ENCODE results near the gene ABCA10.
"Not testable (repeated sequence)": the region's sequence is repeated elsewhere in the genome, so short reads cannot be mapped to it uniquely, and the experiment has no call there.

ABCA10 gene

DNA sequence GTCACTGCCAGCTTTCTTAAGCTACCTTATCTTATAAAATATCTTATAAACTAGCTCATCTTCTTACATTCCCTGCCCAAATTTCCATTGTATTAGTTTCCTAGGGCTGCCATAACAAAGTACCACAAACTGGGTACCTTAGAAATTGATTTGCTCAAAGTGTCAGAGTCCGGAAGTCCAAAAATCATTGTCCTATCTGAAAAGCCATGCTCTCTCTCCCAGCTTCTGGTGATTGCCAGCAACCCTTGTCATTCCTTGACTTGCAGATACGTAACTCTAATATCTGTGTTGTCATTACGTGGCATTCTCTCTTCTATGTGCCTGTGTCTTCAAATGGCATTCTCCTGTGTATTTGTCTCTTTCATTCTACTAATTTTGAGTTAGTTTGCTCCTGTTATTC is 2.3 kb upstream of the ABCA10 start:
- no peak for DNase-seq (ENCODE audit: low read depth)

DNA sequence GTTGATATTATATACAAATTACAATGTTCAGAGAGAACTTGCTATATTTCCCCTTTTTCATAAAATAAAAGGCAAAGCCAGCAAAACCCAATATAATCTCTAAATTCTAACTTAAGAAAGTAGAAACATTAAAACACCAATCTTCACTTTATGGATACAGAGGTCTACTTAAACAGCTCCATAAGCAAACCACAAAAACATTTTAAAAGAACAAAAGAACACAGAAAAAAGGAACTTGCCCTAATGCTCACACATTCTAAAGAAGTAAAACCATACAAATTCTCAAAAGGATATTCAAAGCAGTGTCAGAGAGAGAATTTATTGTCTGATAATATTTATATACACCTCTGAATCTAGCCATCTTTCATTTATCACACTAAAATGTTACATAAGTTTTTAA is 606 bp downstream of the ABCA10 start:
- no peak for DNase-seq (ENCODE audit: low read depth)

DNA sequence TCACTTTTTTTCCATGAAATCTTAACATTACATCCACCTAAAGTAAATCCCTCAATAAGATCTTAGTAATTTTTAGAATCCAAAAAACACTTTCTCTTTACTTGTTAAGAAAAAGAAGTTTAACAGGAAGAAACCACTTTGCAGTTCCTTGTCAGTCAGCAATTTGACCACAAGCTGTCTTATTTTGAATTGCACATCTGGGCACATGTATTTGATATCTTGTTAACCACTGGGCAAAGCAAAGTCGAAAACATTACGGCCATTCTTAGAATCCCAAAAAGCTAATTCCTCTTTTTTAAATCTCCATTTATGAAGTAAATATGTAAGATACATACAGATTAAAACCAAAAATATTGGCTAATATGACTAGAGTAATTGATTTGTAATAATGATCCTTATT is 1.1 kb downstream of the ABCA10 start:
- no peak for DNase-seq (ENCODE audit: low read depth)

DNA sequence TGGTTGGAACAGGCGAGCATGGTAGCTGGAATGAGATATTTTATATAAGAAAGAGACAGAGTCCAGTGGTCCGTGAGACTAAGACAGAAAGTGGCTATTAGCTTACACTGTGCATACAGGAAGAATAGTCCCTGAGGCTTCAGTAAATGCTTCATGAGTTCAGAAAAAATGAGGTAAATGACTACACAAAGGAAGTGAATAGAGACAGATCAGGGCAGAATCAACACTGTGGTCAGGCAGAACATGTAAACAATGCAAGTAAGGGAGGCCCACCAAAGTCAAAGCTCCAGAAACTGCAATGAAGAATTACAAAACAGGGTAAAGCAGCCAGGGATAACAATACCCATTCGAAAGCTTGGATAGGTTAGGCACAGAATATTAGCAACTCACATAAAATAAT is 4.8 kb downstream of the ABCA10 start:
- peak; percentile 65 for DNase-seq (ENCODE audit: low read depth)

DNA sequence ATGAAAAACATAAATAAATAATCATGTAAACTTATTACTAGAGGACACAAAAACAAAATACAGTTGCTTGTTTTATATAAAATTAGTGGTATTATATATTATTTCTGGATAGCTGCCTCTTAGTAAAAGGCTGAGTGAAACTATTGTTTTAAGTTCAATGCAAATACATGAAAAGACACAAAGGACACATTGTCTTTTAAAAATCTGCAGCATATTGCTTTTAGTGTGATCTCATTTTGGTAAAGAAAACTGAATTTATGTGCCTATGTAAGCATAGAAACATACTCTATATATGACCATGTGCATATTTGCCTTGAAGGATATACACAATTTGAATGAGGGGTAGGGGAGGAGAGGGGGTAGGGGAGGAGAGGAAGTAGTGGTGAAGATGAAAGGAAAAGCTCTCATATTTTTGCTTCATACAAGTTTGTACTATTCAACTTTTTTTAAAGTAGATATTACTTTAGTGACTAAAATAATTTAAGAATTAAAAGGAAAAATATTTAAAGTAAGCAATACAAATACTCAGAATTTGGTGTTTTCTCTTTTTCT is 5.8 kb downstream of the ABCA10 start:
- DNase-seq (ENCODE audit: low read depth): no peak

DNA sequence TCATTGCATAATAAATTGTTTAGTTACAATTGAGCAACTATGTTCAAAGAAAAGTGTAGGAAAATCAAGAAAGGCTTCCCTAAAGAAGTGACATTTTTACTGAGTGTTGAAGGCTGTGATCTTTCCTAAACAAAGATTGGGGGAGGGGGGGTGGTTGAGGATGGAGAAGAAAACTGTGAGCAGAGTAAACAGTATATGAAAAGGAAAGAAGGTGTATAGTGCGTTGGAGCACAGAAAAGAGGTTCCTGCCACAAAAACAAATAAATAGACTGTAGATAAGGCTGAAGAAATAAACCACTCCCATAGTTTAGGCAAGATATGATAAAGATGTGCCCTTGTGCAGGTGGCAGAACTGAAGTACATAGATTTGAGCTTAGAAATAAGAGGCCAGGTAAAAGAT is 8.5 kb downstream of the ABCA10 start:
- DNase-seq (ENCODE audit: low read depth): no peak

DNA sequence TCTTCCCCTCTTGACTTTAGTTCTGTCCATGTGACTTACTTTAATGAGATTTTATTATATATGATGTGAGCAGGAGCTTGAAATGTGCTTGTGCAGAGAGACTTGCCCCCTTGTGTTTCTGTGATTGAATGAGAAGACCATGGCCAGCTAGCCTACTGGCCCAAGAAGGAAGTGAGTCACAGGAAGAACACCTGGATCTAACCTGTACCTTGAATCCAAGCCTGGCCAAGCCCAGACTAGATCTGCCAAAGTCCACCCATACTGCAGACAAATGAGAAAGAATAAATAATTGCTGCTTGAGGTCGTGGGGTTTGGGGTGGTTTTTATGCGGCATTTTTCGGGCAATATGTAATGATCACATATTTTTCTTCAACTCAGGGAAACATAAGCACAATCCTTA is 9.6 kb downstream of the ABCA10 start:
- DNase-seq (ENCODE audit: low read depth): no peak

DNA sequence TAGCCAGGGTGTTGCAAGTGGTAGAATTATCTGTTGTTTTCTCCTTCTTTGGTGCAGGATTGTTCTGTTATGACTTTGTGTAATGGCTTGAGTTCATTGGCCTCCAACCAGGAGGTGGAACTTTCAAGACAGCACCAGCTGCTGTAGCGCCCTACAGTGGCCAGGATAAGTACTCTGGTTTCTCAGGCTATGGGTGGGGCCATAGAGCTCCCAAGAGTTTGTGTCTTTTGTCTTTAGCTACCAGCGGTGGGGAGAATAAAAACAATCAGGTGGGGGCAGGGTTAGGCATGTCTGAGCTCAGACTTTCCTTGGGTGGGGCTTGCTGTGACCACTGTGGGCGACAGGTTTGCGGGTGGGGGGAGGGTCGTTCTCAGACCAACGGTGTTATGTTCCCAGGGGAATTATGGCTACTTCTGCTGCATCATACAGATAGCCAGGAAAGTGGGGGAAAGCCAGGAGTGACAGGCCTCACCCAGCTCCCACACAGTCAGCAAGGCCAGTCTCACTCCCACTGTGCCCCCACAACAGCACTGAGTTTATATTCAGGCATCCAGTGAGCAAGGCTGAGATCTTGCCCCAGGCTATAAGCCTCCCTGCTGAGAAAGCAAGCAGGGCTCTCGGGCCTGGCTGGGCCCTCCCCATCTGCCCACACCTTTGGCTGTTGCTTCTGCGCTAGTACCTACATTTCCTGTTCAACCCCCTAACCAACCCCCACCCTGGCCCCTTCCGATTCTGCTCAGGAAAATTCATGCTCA is 15.4 kb downstream of the ABCA10 start:
- no peak for DNase-seq (ENCODE audit: low read depth)

DNA sequence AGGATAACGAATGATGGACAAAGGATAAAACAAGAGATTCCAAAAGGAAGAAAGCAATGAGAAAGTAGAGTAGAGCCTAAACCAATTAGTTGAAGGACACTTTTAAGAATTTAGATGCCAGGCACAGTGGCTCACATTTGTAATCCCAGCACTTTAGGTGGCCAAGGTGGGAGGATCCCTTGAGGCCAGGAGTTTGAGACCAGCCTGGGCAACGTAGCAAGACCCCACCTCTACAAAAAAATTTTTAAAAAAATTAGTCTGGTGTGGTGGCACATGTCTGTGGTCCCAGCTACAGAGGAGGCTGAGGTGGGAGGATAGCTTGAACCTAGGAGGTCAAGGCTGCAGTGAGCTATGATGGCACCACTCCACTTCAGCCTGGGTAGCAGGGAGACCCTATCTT is 20.0 kb downstream of the ABCA10 start:
- DNase-seq (ENCODE audit: low read depth): no peak

DNA sequence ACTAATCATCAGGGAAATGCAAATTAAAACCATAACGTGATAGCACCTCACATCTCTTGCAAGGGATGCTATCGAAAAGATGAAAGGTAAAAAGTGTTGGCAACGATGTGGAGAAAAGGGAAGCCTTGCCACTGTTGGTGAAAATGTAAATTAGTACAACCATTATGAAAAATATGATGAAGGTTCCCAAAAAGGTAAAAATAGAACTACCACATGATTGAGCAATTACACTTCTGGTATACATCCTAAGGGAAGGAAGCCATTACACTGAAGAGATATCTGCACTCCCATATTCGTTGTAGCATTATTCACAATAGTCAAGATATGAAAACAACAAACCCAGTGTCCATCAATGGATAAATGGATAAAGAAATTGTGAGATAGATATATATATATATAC is 21.5 kb downstream of the ABCA10 start:
- no peak for DNase-seq (ENCODE audit: low read depth)

DNA sequence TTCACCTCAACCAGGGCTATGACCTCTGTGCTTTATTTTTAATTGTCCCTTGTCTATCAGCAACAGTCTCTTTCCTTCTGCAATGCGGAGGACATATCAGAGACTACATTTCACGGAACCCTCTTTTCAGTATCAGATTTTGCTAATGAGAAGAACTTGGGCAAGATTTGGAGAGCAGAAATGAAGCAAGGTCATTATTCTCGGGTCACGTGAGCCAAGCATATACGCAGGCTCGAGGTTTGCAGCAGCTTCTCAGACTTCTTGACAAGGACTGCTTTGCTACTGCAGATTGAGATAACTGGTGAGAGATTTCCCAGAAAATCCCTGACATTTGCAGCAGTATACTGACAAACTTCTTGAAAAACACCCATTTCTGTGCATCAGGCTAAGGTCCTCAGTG is 30.4 kb downstream of the ABCA10 start:
- DNase-seq (ENCODE audit: low read depth): no peak

DNA sequence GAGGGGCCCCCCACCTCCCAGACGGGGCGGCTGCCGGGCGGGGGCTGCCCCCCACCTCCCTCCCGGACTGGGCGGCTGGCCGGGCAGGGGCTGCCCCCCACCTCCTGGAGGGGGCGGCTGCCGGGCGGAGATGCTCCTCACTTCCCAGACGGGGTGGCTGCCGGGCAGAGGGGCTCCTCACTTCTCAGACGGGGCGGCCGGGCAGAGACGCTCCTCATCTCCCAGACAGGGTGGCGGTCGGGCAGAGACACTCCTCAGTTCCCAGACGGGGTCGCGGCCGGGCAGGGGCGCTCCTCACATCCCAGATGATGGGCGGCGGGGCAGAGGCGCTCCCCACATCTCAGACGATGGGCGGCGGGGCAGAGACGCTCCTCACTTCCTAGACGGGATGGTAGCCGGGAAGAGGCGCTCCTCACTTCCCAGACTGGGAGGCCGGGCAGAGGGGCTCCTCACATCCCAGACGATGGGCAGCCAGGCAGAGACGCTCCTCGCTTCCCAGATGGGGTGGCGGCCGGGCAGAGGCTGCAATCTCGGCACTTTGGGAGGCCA is 32.4 kb downstream of the ABCA10 start:
- DNase-seq (ENCODE audit: low read depth): not testable (repeated sequence)

DNA sequence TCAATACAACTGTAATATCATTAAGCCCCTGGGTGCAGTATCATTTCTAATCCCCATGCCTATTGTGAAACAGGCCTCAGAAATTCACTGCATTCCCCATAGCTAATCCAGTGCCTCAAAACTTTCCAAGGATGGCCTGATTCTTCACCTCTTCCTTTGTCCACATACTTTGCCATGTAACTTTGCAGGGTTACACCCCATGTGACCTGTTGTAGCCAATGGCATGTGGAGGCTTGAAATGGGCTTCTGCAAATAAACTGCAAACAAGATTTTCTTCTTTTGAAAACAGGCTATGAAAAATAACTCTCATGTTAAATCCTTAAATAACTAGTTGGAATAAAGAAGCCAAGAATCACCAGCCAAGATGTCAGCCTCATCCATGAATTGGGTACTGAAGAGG is 35.9 kb downstream of the ABCA10 start:
- no peak for DNase-seq (ENCODE audit: low read depth)

DNA sequence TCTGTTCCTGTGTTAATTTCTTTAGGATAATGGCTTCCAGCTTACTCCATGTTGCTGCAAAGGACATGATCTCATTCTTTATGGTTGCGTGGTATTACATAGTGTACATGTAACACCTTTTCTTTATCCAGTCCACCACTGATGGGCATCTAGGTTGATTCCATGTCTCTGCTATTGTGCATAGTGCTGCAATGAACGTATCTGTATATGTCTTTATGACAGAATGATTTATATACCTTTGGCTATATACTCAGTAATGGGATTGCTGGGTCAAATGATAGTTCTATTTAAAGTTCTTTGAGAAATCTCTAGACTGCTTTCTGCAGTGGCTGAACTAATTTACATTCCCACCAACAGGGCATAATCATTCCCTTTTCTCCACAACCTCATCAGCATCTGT is 39.8 kb downstream of the ABCA10 start:
- no peak for DNase-seq (ENCODE audit: low read depth)

DNA sequence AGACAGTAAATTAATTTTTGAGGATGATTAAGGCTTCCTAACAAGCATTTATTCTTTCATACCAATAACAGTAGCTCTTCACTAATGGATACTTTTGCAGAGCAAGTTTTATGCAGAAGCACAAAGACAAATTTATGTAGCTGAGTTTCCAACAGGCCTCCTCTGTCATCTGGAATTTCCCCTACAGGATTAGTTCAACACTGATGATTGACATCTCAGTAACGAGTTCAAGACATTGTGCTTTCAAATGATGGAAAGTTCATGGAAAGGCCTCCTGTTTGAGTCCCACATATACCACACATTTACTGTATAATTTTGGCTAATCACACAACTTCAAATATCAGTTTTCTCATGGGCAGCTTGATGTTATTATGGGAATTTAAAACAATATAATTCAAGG is 40.6 kb downstream of the ABCA10 start:
- no peak for DNase-seq (ENCODE audit: low read depth)

DNA sequence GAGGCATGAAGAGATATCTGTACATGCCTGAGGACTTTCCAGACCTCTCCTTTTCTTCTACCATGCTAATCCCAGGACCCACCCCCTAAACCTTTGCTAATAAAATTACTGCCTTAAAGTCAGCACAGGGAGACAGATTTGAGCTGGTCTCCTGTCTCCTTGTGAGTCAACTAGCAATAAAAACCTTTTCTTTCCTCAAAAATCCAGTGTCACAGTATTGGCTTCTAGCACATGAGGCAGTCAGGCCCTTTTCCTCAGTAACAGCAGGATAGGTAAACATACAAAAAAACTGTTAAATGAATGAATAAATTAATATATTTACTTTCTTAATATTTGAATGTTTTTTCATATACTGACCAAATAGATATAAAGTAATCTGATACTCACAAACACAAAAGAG is 41.3 kb downstream of the ABCA10 start:
- DNase-seq (ENCODE audit: low read depth): no peak

DNA sequence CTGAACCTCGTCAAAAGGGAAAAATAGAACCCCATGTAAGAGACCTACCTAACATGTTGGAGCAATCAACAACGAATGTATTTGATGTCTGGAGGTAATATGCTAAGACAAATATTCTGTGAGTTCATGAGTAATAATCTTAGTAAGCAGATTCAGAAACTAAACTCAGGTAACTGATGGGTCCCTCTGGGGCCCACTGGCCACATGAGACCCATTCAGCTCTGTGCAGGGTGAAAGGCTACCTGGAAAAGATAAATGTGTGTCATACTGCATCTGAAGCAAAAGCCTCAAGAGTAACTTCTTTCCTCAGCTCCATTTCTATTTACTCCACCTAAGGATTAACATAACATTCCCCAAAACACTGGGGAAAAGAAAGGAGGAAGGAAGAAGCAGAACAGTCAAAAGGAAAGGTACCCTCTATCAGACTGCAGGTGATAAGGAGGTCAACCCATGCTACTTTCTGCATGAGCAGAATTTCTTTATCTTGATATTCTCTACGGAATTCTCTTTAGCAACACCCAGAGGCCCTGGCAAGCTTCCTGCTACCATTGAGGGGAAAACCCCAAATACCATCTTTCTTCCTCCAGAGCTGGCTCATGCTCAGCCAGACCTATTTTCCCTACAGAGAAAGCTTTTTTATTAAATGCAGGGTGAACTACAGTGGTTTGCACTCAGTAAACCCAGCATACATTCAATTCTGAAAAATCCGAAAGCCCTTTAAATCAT is 49.2 kb downstream of the ABCA10 start:
- DNase-seq (ENCODE audit: low read depth): no peak

DNA sequence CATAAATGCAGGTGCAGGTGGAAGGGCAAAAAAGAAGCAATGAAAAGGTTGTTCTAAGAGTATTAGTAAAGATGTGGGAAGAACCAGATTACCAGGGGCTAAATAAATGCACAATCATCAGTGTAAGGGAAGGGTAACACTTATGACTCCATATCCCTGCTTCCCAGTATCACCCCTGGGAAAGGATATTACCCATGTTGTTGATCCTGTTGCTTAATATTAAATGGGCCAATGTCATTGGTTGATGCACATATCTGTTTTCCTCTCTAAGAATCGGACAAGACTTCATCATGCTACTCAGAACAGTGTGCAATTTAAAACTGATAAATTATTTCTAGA is 52.2 kb downstream of the ABCA10 start:
- DNase-seq (ENCODE audit: low read depth): no peak

DNA sequence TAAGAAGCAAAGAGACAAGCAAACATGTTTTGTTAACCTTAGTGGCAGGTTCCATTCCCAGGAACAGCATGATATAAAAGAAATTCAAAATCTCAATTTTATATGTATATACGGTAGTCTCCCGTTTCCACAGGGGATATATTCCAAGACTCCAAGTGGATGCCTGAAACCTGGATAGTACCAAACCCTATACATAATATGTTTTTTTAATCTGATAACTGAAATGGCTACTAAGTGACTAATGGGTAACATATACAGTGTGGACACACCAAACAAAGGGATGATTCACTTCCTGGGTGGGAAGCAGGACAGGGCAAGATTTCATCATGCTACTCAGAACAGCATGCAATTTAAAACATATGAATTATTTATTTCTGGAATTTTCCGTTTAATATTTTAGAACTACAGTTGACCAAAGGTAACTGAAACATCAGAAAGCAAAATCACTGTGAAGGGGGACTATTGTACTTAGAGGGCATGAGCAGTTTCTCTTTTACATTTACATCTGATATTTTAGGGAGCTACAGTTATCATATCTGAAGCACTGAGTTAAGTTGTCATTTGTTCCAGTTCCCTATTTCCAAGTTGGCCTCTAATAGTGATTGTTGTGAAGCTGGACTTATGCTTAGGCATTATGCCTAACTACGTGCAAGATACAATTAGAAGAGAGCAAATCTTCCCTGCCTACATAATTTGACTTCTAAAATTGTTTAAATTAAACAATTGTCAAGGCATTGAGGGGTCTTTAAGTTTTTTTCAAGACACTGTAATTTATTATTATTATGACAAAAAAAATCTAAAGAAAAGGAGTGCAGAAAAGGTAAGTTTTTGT is 52.8 kb downstream of the ABCA10 start:
- peak; percentile 78 for DNase-seq (ENCODE audit: low read depth)

DNA sequence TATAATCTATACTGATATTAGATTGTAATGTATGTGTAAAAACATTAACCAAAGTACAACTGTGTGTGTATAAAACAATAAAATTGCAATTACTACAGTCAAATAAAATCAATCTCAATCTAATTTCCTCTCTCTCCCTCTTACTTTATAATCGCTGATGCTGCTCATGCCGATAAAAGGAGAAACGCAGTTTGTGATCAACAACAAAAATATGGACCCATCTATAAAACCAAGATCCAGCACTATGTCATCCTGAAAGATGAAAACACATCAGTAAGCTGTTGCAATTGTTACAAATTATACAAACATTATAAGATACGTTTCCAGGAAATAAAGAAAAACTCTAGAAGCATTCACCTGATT is 53.4 kb downstream of the ABCA10 start:
- DNase-seq (ENCODE audit: low read depth): no peak

DNA sequence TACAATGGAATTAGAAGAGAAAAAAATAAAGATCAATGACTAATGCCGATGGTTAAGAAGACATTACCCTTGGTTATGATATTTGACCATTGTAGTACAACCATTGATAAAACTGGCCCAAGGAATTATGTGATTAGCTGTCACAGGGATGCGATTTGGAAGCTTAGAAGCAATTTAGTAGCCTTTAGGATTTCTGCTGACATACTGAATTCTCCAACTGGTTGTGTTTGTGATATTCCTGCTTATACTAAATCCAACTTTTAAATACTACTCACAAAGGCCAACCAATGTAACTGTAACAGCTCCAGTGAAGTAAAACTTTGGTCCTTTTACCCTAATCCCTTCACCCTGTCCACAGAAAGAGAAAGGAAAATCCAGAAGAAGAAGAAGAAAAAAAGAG is 55.5 kb downstream of the ABCA10 start:
- DNase-seq (ENCODE audit: low read depth): no peak

DNA sequence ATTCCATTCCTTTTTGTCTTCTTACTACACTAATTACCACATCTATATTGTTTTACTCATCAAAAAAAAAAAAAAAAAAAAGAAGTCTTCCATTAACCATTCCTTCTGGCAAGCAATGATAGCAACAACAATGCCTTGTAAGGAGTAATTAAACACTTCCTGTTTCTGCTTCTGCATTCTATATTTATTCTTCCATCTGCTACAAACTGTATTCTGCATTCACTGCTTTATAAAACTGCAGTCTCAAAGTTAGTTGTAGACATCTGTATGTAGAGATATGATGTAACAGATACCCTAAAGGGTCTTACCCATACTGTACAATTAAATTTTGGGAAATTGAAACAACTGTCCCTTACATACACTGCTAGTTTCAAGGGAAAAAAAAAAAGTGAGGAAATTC is 58.2 kb downstream of the ABCA10 start:
- DNase-seq (ENCODE audit: low read depth): no peak

DNA sequence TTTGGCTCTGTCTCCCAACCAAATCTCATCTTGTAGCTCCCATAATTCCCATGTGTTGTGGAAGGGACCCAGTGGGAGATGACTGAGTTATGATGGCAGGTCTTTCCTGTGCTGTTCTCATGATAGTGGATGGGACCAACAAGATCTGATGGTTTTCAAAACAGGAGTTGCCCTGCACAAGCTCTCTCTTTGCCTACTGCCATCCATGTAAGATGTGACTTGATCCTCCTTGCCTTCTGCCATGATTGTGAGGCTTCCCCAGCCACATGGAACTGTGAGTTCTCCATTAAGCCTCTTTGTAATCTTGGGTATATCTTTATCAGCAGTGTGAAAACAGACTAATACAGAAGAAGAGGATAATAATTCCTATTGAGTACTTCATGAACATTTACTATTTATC is 60.0 kb downstream of the ABCA10 start:
- not testable (repeated sequence) for DNase-seq (ENCODE audit: low read depth)
